Osteoblast (primary cell): ENCODE data around the gene RAD51B. TPM values are rescaled to one million over a fixed set of nuclear protein-coding genes. Genes with fewer than 3 reads are reported as not detected.

Source experiments
- DNase-seq: peaks from one replicate; pipeline ENCODE4 v3.0.0; 2011; ENCODE audit warnings: low spot score, mixed read lengths; ENCODE audit not compliant: insufficient read length; ENCODE audit errors: missing footprints
- H2AFZ ChIP-seq: 2 replicates; pipeline ENCODE4 v1.6.0; 2011; ENCODE audit warnings: mild to moderate bottlenecking, low read length
- H3K27ac ChIP-seq: 2 replicates; pipeline ENCODE4 v1.5.1; 2011; ENCODE audit warnings: mild to moderate bottlenecking, low read depth, low read length, moderate library complexity
- H3K27me3 ChIP-seq: 2 replicates; pipeline ENCODE4 v1.6.0; 2012; ENCODE audit warnings: mild to moderate bottlenecking, control low read depth, inconsistent platforms, low read length, moderate library complexity; ENCODE audit not compliant: insufficient read depth
- H3K36me3 ChIP-seq: 2 replicates; pipeline ENCODE4 v1.5.1; 2011; ENCODE audit warnings: mild to moderate bottlenecking, low read length, control low read depth, moderate library complexity; ENCODE audit not compliant: insufficient read depth
- H3K4me1 ChIP-seq: 2 replicates; pipeline ENCODE4 v1.5.1; 2011; ENCODE audit warnings: mild to moderate bottlenecking, low read length, control low read depth, moderate library complexity; ENCODE audit not compliant: insufficient read depth
- H3K4me2 ChIP-seq: 2 replicates; pipeline ENCODE4 v1.6.0; 2011; ENCODE audit warnings: mild to moderate bottlenecking, low read length; ENCODE audit not compliant: insufficient read depth
- H3K4me3 ChIP-seq: fragments of 200-600 bp; sonication (generic); 3 replicates; pipeline ENCODE4 v1.5.1; 2012; ENCODE audit warnings: mild to moderate bottlenecking, low read length, inconsistent platforms; ENCODE audit not compliant: insufficient read depth
- H3K79me2 ChIP-seq: 2 replicates; pipeline ENCODE4 v1.6.0; 2012; ENCODE audit warnings: mild to moderate bottlenecking, low read length, control low read depth, inconsistent platforms; ENCODE audit not compliant: insufficient read depth
- H3K9me3 ChIP-seq: 2 replicates; pipeline ENCODE4 v1.5.1; 2011; ENCODE audit warnings: low read depth, low read length, control low read depth
- H4K20me1 ChIP-seq: 2 replicates; pipeline ENCODE4 v1.6.0; 2012; ENCODE audit warnings: mild to moderate bottlenecking, low read length, control low read depth; ENCODE audit not compliant: insufficient read depth
- total RNA-seq: library from RNA; depleted of rRNA; stranded (reverse); fragments of >200 nt; gene quantifications from 2 replicates; pipeline ENCODE4 v1.2.3, GENCODE V29; 2012
- TF ChIP-seq, protein P1 (sequence below): IDR thresholded peaks from 2 replicates; pipeline ENCODE4 v1.5.1; 2011; ENCODE audit warnings: mild to moderate bottlenecking, low read depth, low read length, moderate library complexity; ENCODE audit errors: extremely low read depth

The RAD51B gene
- total RNA-seq, 1 donor, result 13.8 TPM

DNA sequence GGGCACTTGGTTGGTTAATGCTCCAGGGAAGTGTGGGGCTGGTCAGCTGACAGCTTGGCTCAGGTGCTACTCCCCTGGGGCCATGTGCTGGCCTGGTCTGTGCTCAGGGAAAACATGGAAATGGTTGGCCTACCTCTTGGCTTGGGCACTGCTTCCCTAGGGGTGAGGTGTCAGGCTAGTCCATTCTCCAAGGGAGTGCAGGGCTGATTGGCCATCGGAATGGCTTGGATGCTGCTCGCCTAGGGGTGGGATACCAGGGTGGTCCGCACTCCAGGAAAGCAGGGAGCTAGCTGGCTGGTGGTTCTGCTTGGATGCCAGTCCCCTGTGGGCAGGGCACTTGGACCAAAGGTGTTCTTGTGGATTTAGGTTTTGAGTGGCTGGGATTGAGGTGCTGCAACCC lies 245.7 kb downstream of the RAD51B start:
- Histone ChIP-seq H3K27me3 (no peaks in the 10 kb centered on the region), H2AFZ (no peak overlapping the region), H3K4me2 (no peak overlapping the region), H4K20me1 (no peaks in the 10 kb centered on the region), H3K9me3 (no peaks in the 10 kb centered on the region), H3K27ac (no peak overlapping the region), H3K4me3 (no peak overlapping the region), H3K4me1 (no peaks in the 10 kb centered on the region), H3K79me2 (no peaks in the 10 kb centered on the region), H3K36me3 (no peaks in the 10 kb centered on the region)
- DNase-seq, result no peak
- TF ChIP-seq, protein P1, sequence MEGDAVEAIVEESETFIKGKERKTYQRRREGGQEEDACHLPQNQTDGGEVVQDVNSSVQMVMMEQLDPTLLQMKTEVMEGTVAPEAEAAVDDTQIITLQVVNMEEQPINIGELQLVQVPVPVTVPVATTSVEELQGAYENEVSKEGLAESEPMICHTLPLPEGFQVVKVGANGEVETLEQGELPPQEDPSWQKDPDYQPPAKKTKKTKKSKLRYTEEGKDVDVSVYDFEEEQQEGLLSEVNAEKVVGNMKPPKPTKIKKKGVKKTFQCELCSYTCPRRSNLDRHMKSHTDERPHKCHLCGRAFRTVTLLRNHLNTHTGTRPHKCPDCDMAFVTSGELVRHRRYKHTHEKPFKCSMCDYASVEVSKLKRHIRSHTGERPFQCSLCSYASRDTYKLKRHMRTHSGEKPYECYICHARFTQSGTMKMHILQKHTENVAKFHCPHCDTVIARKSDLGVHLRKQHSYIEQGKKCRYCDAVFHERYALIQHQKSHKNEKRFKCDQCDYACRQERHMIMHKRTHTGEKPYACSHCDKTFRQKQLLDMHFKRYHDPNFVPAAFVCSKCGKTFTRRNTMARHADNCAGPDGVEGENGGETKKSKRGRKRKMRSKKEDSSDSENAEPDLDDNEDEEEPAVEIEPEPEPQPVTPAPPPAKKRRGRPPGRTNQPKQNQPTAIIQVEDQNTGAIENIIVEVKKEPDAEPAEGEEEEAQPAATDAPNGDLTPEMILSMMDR, result no peak

DNA sequence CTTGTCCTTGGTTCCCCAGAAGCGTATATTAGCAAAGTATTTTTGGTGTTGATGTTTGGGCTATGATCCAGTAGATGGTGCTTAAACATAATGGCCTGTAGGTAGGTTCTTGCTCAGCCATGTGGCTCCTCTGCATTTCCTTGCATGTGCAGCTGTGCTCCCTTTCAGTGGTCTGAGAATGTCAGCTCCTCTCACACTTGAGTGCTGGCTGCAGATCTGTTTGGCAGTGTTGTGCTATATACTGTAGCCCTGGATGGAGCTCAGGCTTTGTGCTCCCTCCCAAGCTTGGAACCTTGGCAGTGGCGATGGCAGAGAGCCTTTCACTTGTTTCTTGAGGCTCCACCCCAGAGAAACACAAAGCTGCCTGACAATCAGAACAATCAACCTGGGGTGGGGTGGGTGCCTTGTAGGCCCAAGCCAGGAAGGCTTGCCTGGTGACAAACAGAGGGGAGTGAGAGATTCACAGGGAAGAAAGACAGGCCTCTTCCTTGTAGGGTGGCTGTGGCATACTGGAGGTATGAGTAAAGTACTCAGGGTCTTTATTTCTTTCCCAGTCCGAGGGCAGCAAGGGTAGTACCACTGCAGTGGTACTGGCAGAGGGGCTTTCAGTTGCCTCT lies 255.3 kb downstream of the RAD51B start:
- Histone ChIP-seq H3K4me1 (peaks cover 4% of the 10 kb centered on the region), H3K9me3 (no peaks in the 10 kb centered on the region), H3K36me3 (no peaks in the 10 kb centered on the region), H3K27me3 (no peaks in the 10 kb centered on the region), H3K4me2 (no peak overlapping the region), H2AFZ (no peak overlapping the region), H3K79me2 (no peaks in the 10 kb centered on the region), H3K4me3 (no peak overlapping the region), H4K20me1 (no peaks in the 10 kb centered on the region), H3K27ac (no peak overlapping the region)
- DNase-seq, result no peak
- TF ChIP-seq, protein P1, result no peak

DNA sequence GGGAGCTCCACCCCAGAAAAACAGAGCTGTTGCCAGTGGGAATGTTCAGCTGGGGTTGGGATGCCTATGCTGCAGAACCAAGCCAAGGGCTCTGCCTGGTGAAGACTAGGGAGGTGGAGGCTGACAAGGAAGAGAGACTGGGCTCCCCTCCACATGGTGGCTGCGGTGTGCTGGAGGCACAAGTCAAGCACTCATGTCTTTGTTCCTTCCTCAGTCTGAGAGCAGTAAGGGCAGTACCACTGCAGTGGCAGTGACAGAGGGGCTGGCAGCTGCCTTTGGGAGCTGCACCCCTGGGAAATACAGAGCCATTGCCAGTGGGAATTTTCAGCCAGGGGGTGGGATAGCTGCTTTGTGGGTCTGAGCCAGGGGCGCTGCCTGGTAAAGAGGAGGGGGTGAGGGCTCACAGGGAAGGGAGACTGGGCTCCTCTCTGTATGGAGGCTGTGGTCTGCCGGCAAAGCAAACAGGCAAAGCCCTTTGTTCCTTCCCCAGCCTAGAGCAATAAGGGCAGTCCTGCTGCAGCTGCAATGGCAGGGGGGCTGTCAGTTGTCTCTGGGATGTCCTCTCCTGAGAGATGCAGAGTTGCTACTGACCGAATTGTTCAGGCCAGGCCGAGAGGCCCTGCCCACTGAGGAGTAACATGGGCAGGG lies 255.9 kb downstream of the RAD51B start:
- Histone ChIP-seq H4K20me1 (no peaks in the 10 kb centered on the region), H3K36me3 (no peaks in the 10 kb centered on the region), H3K9me3 (no peaks in the 10 kb centered on the region), H3K79me2 (no peaks in the 10 kb centered on the region), H3K27me3 (no peaks in the 10 kb centered on the region), H3K4me2 (no peak overlapping the region), H2AFZ (no peak overlapping the region), H3K27ac (no peak overlapping the region), H3K4me3 (no peak overlapping the region), H3K4me1 (peaks cover 4% of the 10 kb centered on the region)
- TF ChIP-seq, protein P1, result no peak
- DNase-seq, result no peak

DNA sequence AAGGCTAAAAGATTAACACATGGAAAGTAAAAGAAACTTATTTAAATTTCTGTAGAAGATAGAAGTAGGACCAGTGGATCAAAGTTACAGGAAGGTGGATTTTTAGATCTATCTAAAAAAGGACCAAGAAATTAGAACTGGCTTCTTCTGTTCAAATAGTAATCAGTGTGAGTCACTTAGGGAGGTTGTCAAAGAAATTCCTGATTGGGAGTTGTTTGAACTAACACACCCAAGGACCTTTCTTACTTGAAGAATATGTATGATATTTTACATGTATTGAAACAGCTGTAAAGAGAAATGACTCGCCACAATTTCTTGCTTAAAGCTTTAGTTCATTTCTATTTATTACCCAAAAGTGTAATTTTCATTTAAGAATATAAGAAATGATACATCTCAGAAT lies 256.9 kb downstream of the RAD51B start:
- no peak overlapping the region for H2AFZ ChIP-seq
- no peak overlapping the region for H3K4me3 ChIP-seq
- H3K9me3 ChIP-seq, result no peaks in the 10 kb centered on the region
- H3K4me2 ChIP-seq, result no peak overlapping the region
- no peaks in the 10 kb centered on the region for H3K27me3 ChIP-seq
- H3K4me1 ChIP-seq, result peaks cover 4% of the 10 kb centered on the region
- H3K27ac ChIP-seq, result no peak overlapping the region
- TF ChIP-seq, protein P1, result no peak
- no peaks in the 10 kb centered on the region for H3K79me2 ChIP-seq
- DNase-seq, result no peak
- H3K36me3 ChIP-seq, result no peaks in the 10 kb centered on the region
- H4K20me1 ChIP-seq, result no peaks in the 10 kb centered on the region
